OCI-LY7 (cell line): ENCODE results near the gene NCKAP1. TPM values are rescaled to one million over a fixed set of nuclear protein-coding genes. Genes with fewer than 3 reads are reported as not detected.

Experiments used
- BruUV-seq: library from RNA; stranded (reverse); fragments of 400-500 nt; replicated peaks from 2 replicates; lab custom pipeline; 2021; lab: Mats Ljungman, UMichigan
- CTCF ChIA-PET: fragments of 300-600 bp; sonication (Branson Sonifier 250); formaldehyde crosslinking; loops from one replicate; lab custom pipeline; 2022; ENCODE audit warnings: antibody characterized with exemption; ENCODE audit not compliant: unreplicated experiment; lab: Charles Lee
- POLR2A ChIA-PET: fragments of 300-600 bp; sonication (Branson Sonifier 250); formaldehyde crosslinking; loops from one replicate; lab custom pipeline; 2022; ENCODE audit warnings: antibody characterized with exemption; lab: Charles Lee
- DNase-seq: peaks from one replicate; pipeline ENCODE4 v3.0.0-alpha.2; 2015; ENCODE audit warnings: low spot score
- H2AFZ ChIP-seq: fragments of 200-600 bp; sonication (generic), shearing (Covaris generic); 2 replicates; pipeline ENCODE4 v1.6.1; 2014; ENCODE audit warnings: mild to moderate bottlenecking, antibody characterized with exemption, low read length, moderate library complexity
- H3K27ac ChIP-seq: fragments of 200-600 bp; sonication (generic); 2 replicates; pipeline ENCODE4 v1.5.1; 2014; ENCODE audit warnings: mixed run types, low read depth, mild to moderate bottlenecking, moderate library complexity, low read length, inconsistent platforms; ENCODE audit not compliant: poor library complexity, severe bottlenecking
- H3K36me3 ChIP-seq: fragments of 200-600 bp; sonication (generic); 2 replicates; pipeline ENCODE4 v1.6.1; 2014; ENCODE audit warnings: mild to moderate bottlenecking, antibody characterized with exemption, low read length, moderate library complexity, mixed read lengths; ENCODE audit not compliant: insufficient read depth
- H3K4me1 ChIP-seq: fragments of 200-600 bp; sonication (generic); 2 replicates; pipeline ENCODE4 v1.5.1; 2014; ENCODE audit warnings: mild to moderate bottlenecking, low read length; ENCODE audit not compliant: insufficient read depth, poor library complexity, severe bottlenecking
- H3K4me2 ChIP-seq: fragments of 200-600 bp; sonication (generic); 2 replicates; pipeline ENCODE4 v1.6.1; 2014; ENCODE audit warnings: mild to moderate bottlenecking, low read length
- H3K4me3 ChIP-seq: fragments of 200-600 bp; sonication (generic); 2 replicates; pipeline ENCODE4 v1.5.1; 2014; ENCODE audit warnings: mild to moderate bottlenecking, low read depth, low read length; ENCODE audit not compliant: poor library complexity, severe bottlenecking
- H3K79me2 ChIP-seq: fragments of 200-600 bp; sonication (generic); 2 replicates; pipeline ENCODE4 v1.6.1; 2016; ENCODE audit warnings: low read depth, mild to moderate bottlenecking, low read length, moderate library complexity, mixed read lengths; ENCODE audit not compliant: insufficient read depth
- H3K9me2 ChIP-seq: fragments of 200-600 bp; sonication (generic); 2 replicates; pipeline ENCODE4 v1.6.1; 2016; ENCODE audit warnings: mild to moderate bottlenecking, low read length, mixed read lengths; ENCODE audit not compliant: insufficient read depth
- H3K9me3 ChIP-seq: fragments of 200-600 bp; sonication (generic); 2 replicates; pipeline ENCODE4 v1.6.1; 2014; ENCODE audit warnings: mild to moderate bottlenecking, mixed run types, low read length, mixed read lengths
- H4K20me1 ChIP-seq: fragments of 200-600 bp; sonication (generic); 2 replicates; pipeline ENCODE4 v1.6.1; 2014; ENCODE audit warnings: mild to moderate bottlenecking, antibody characterized with exemption, low read length, moderate library complexity, mixed read lengths; ENCODE audit not compliant: insufficient read depth
- EZH2phosphoT487 ChIP-seq: fragments of 200-600 bp; sonication (generic); IDR thresholded peaks from 2 replicates; pipeline ENCODE4 v1.6.1; 2018; ENCODE audit warnings: low read depth, borderline replicate concordance, mild to moderate bottlenecking, mixed run types, antibody characterized with exemption, low read length, moderate library complexity, mixed read lengths
- intact Hi-C: fragments of 100-400 bp; cut with micrococcal nuclease; formaldehyde crosslinking; loops from one replicate; pipeline ENCODE4 v1.10.0; 2022; ENCODE audit not compliant: unreplicated experiment
- total RNA-seq, 2 experiments: library from RNA; depleted of rRNA in 1 of 2; stranded (reverse); fragments of >200 nt in 1 of 2; shearing (Covaris generic) in 1 of 2; gene quantifications; 2 replicates each; pipeline ENCODE4 v1.2.3, GENCODE V29; 2014 to 2022
- TF ChIP-seq, protein P1 (sequence below): fragments of 200-600 bp; sonication (generic); conservative IDR thresholded peaks from 2 replicates; pipeline ENCODE4 v1.5.1; 2014; ENCODE audit warnings: mild to moderate bottlenecking, antibody characterized with exemption, low read length, moderate library complexity, mixed read lengths

Gene NCKAP1
- total RNA-seq, 2 experiments from 2014 or later = 0.06 to 0.55 TPM

DNA sequence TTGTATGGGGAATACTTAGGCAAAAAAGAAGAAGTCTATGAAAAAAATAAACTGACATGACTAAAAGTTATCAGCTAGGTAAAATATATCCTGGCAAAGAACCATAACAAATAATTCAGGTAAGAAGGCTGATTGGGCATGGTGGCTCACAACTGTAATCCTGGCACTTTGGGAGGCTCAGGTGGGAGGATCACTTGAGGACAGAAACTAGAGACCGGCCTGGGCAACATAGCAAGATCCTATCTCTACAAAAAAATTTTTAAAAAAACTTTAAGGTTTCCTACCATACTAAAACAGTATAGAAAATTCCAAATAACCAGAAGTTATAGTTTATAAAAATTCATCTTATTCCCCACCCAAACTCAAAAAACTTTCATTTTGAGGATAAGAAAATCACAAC lies 10.8 kb downstream of the NCKAP1 start:
- TF ChIP-seq, protein P1, sequence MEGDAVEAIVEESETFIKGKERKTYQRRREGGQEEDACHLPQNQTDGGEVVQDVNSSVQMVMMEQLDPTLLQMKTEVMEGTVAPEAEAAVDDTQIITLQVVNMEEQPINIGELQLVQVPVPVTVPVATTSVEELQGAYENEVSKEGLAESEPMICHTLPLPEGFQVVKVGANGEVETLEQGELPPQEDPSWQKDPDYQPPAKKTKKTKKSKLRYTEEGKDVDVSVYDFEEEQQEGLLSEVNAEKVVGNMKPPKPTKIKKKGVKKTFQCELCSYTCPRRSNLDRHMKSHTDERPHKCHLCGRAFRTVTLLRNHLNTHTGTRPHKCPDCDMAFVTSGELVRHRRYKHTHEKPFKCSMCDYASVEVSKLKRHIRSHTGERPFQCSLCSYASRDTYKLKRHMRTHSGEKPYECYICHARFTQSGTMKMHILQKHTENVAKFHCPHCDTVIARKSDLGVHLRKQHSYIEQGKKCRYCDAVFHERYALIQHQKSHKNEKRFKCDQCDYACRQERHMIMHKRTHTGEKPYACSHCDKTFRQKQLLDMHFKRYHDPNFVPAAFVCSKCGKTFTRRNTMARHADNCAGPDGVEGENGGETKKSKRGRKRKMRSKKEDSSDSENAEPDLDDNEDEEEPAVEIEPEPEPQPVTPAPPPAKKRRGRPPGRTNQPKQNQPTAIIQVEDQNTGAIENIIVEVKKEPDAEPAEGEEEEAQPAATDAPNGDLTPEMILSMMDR = no peak
- TF ChIP-seq EZH2phosphoT487 = no peak
- Histone ChIP-seq H3K36me3 (no peaks in the 10 kb centered on the region), H4K20me1 (no peaks in the 10 kb centered on the region; the same call in 1 of the 2 replicates), H3K27ac (no peak overlapping the region), H3K9me2 (no peaks in the 10 kb centered on the region), H2AFZ (no peak overlapping the region), H3K79me2 (no peaks in the 10 kb centered on the region), H3K4me3 (no peak overlapping the region), H3K4me1 (no peaks in the 10 kb centered on the region), H3K9me3 (no peaks in the 10 kb centered on the region), H3K4me2 (no peak overlapping the region)
- ChIA-PET CTCF (no interaction called here), POLR2A (interaction anchor here (1.3 kb wide), 1 partner anchor 14 kb away, joined by 3 read pairs; no protein-coding TSS in a partner anchor)
- BruUV-seq = no TSS peak
- intact Hi-C loops = no loop called here
- DNase-seq = no peak

DNA sequence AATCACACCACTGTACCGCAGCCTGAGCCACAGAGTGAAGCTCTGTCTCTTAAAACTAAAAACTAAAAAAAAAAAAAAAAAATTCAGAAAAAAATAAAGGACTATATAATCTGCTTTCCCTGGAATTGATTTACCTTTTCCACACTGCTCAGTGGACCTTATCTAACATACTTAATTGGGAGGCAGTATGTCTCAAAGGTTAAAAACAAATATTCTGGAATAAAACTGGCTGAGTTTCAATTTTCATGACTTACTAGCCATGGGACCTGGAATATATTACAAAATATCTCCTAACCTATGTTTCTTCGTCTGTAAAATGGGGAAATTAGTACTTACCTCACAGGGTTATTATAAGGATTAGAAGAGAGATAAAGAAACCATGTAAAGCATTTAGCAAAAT lies 11.8 kb downstream of the NCKAP1 start:
- TF ChIP-seq, protein P1 = no peak
- DNase-seq = no peak
- H2AFZ ChIP-seq = no peak overlapping the region
- no peak overlapping the region for H3K4me2 ChIP-seq
- ChIA-PET POLR2A (interaction anchor here (0.6 to 1.4 kb wide), 6 partner anchors 15 to 881 kb away, joined by 3 to 4 read pairs (median 3); no protein-coding TSS in a partner anchor), CTCF (no interaction called here)
- no peaks in the 10 kb centered on the region; the same call in 1 of the 2 replicates for H4K20me1 ChIP-seq
- no peaks in the 10 kb centered on the region for H3K9me3 ChIP-seq
- BruUV-seq = no TSS peak
- H3K9me2 ChIP-seq = no peaks in the 10 kb centered on the region
- no peaks in the 10 kb centered on the region for H3K36me3 ChIP-seq
- H3K4me3 ChIP-seq = no peak overlapping the region
- H3K27ac ChIP-seq = no peak overlapping the region
- no peaks in the 10 kb centered on the region for H3K79me2 ChIP-seq
- intact Hi-C loops = no loop called here
- H3K4me1 ChIP-seq = no peaks in the 10 kb centered on the region

DNA sequence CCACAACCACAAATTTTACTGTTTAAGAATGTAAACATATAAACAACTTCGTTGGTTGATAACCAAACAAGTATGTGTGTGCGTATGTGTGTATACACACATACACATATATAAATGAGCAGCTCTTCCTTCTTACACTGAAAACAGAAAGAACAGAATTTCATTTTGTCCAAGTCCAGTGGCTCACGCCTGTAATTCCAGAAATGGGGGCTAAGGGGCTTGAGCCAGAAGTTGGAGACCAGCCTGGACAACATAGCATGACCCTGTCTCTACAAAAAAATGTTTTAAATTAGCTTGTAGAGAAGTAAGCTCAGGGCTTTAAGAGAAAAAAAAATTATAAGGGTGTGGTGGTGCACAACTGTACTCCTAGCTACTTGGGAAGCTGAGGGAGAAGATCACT lies 12.3 kb downstream of the NCKAP1 start:
- ChIA-PET POLR2A (interaction anchor here (0.6 to 1.4 kb wide), 7 partner anchors 15 to 882 kb away, joined by 3 to 4 read pairs (median 3); no protein-coding TSS in a partner anchor), CTCF (no interaction called here)
- no TSS peak for BruUV-seq
- no peak overlapping the region for H2AFZ ChIP-seq
- TF ChIP-seq, protein P1 = no peak
- TF ChIP-seq EZH2phosphoT487 = no peak
- DNase-seq = no peak
- H3K9me2 ChIP-seq = no peaks in the 10 kb centered on the region
- no peaks in the 10 kb centered on the region for H3K9me3 ChIP-seq
- no peak overlapping the region for H3K27ac ChIP-seq
- no peaks in the 10 kb centered on the region; the same call in 1 of the 2 replicates for H4K20me1 ChIP-seq
- no peaks in the 10 kb centered on the region for H3K4me1 ChIP-seq
- H3K36me3 ChIP-seq = no peaks in the 10 kb centered on the region
- intact Hi-C loops = no loop called here
- H3K4me3 ChIP-seq = no peak overlapping the region
- H3K4me2 ChIP-seq = no peak overlapping the region
- H3K79me2 ChIP-seq = no peaks in the 10 kb centered on the region
